Hepatocyte (in vitro differentiated cells): ENCODE results near the gene HILPDA. TPM values are rescaled to one million over a fixed set of nuclear protein-coding genes. Genes with fewer than 3 reads are reported as not detected.

Experiments used
- DNase-seq: peaks from one replicate; pipeline ENCODE4 v3.0.0-alpha.2; 2016; ENCODE audit warnings: low spot score
- H2AFZ ChIP-seq: fragments of 200-600 bp; sonication (generic); 2 replicates; pipeline ENCODE4 v1.6.0; 2016; ENCODE audit warnings: antibody characterized with exemption, mild to moderate bottlenecking
- H3K27ac ChIP-seq: fragments of 200-600 bp; sonication (generic); 2 replicates; pipeline ENCODE4 v1.5.1; 2016; ENCODE audit warnings: mild to moderate bottlenecking
- H3K27me3 ChIP-seq: fragments of 200-600 bp; sonication (generic); 2 replicates; pipeline ENCODE4 v1.6.1; 2016
- H3K36me3 ChIP-seq: fragments of 200-600 bp; sonication (generic); replicated peaks from 2 replicates; pipeline ENCODE4 v1.5.1; 2016; ENCODE audit warnings: low read depth; ENCODE audit not compliant: insufficient read depth
- H3K4me1 ChIP-seq: fragments of 200-600 bp; sonication (generic); 2 replicates; pipeline ENCODE4 v1.5.1; 2016; ENCODE audit warnings: mild to moderate bottlenecking, moderate library complexity; ENCODE audit not compliant: insufficient read depth
- H3K4me2 ChIP-seq: fragments of 200-600 bp; sonication (generic); 2 replicates; pipeline ENCODE4 v1.6.0; 2016
- H3K4me3 ChIP-seq: fragments of 200-600 bp; sonication (generic); 2 replicates; pipeline ENCODE4 v1.5.1; 2016; ENCODE audit warnings: mild to moderate bottlenecking
- H3K79me2 ChIP-seq: fragments of 200-600 bp; sonication (generic); 2 replicates; pipeline ENCODE4 v1.6.0; 2017; ENCODE audit warnings: mild to moderate bottlenecking
- H3K9me2 ChIP-seq: fragments of 200-600 bp; sonication (generic); replicated peaks from 2 replicates; pipeline ENCODE4 v1.6.0; 2017; ENCODE audit warnings: mild to moderate bottlenecking; ENCODE audit not compliant: insufficient read depth
- H3K9me3 ChIP-seq: fragments of 200-600 bp; sonication (generic); 2 replicates; pipeline ENCODE4 v1.5.1; 2016; ENCODE audit warnings: low read depth, mild to moderate bottlenecking
- H4K20me1 ChIP-seq: fragments of 200-600 bp; sonication (generic); 2 replicates; pipeline ENCODE4 v1.6.0; 2016; ENCODE audit warnings: mild to moderate bottlenecking; ENCODE audit not compliant: insufficient read depth, poor library complexity, severe bottlenecking
- EZH2 ChIP-seq: fragments of 200-600 bp; sonication (generic); IDR thresholded peaks from 2 replicates; pipeline ENCODE4 v1.6.1; 2016; ENCODE audit warnings: antibody characterized with exemption, mild to moderate bottlenecking, borderline replicate concordance
- EZH2phosphoT487 ChIP-seq: fragments of 200-600 bp; sonication (generic); IDR thresholded peaks from one replicate; pipeline ENCODE4 v1.6.1; 2018; ENCODE audit warnings: antibody characterized with exemption, mild to moderate bottlenecking, low read depth, moderate library complexity; ENCODE audit not compliant: unreplicated experiment, severe bottlenecking
- WGBS: methylation state at CpG from one replicate; pipeline ENCODE4 v1.1.6; 2016; ENCODE audit warnings: low lambda C conversion rate; ENCODE audit errors: missing lambda C conversion rate; 5-methylcytosine and 5-hydroxymethylcytosine counted together
- polyA plus RNA-seq: library from polyadenylated mRNA; unstranded; fragments of >200 nt; fragmentation: Nextera tagmentation; extraction: Ambion mirVana; gene quantifications from 2 replicates; pipeline ENCODE4 v1.2.1, GENCODE V29; 2016
- total RNA-seq: library from RNA; depleted of rRNA; stranded (reverse); fragments of >200 nt; gene quantifications from 2 replicates; pipeline ENCODE4 v1.2.3, GENCODE V29; 2014
- TF ChIP-seq, protein P1 (sequence below): fragments of 200-600 bp; sonication (generic); IDR thresholded peaks from 2 replicates; pipeline ENCODE4 v1.5.1; 2016; ENCODE audit warnings: antibody characterized with exemption, mild to moderate bottlenecking; ENCODE audit not compliant: poor library complexity

HILPDA gene
- total and polyA plus RNA-seq, 2 experiments from 2014 or later, result 18.0 to 44.2 TPM

DNA sequence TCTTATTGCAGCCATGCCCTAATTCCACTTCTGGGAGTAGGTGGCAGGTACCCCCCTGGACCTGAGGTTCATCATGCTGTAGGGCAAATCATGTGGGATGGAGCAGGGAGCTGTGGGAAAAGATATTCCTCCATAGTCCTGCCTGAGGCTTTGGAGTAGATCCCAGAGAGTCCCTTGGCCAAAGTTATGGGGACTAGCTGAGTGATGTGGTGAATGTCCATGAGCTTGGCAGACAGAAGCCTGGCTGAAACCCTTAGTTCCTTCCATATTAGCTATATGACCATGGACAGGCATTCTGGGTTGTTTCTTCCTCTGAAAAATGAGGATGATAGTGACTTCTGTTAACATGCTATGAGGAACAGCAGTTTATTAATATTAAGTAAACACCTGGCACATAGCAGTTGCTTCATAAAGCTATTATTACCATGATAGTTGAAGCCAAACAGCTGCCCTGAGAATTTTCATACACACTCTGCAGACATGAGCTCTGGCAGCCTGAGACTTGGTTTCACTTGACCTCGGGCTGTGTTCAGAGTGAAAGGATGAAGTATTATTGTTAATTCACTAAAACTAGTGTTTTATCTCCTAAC is 30.9 kb upstream of the HILPDA start:
- Histone ChIP-seq H3K4me2 (no peak overlapping the region), H3K79me2 (no peaks in the 10 kb centered on the region), H3K9me3 (no peaks in the 10 kb centered on the region), H2AFZ (no peak overlapping the region), H3K4me3 (no peak overlapping the region), H3K4me1 (peaks cover 4% of the 10 kb centered on the region), H3K27me3 (no peaks in the 10 kb centered on the region), H3K27ac (no peak overlapping the region), H3K36me3 (no peaks in the 10 kb centered on the region), H4K20me1 (no peaks in the 10 kb centered on the region), H3K9me2 (no peaks in the 10 kb centered on the region)
- DNase-seq, result no peak
- WGBS, result 80% methylated on average over 1 of the region's 1 CpG
- TF ChIP-seq EZH2 (no peak), EZH2phosphoT487 (no peak)
- TF ChIP-seq, protein P1, sequence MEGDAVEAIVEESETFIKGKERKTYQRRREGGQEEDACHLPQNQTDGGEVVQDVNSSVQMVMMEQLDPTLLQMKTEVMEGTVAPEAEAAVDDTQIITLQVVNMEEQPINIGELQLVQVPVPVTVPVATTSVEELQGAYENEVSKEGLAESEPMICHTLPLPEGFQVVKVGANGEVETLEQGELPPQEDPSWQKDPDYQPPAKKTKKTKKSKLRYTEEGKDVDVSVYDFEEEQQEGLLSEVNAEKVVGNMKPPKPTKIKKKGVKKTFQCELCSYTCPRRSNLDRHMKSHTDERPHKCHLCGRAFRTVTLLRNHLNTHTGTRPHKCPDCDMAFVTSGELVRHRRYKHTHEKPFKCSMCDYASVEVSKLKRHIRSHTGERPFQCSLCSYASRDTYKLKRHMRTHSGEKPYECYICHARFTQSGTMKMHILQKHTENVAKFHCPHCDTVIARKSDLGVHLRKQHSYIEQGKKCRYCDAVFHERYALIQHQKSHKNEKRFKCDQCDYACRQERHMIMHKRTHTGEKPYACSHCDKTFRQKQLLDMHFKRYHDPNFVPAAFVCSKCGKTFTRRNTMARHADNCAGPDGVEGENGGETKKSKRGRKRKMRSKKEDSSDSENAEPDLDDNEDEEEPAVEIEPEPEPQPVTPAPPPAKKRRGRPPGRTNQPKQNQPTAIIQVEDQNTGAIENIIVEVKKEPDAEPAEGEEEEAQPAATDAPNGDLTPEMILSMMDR, result no peak

DNA sequence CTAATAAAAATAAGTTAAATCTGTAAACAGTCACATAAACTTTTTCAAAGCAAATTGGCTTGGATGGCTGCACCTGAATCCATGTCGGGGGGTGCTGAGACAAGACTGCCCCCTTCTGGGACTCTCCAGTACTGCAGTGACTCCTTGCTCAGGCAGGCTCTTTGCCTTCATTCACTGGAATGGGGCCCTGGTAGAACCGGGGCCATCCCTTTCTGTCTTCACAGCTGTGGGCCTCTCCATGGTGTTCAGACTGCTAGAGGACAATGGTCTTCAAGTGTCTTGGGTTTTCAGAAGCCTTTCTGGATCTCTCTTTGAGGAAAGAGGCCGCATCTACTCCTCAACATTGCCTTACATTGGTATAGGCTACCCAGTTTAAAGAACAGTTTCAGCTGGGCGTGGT is 29.8 kb upstream of the HILPDA start:
- Histone ChIP-seq H3K27me3 (no peaks in the 10 kb centered on the region), H3K9me2 (no peaks in the 10 kb centered on the region), H2AFZ (no peak overlapping the region), H3K27ac (no peak overlapping the region), H3K4me3 (no peak overlapping the region), H3K36me3 (no peaks in the 10 kb centered on the region), H4K20me1 (no peaks in the 10 kb centered on the region), H3K9me3 (no peaks in the 10 kb centered on the region), H3K4me1 (peaks cover 3% of the 10 kb centered on the region), H3K4me2 (no peak overlapping the region), H3K79me2 (no peaks in the 10 kb centered on the region)
- 31% methylated on average over 4 of the region's 4 CpGs for WGBS
- DNase-seq, result peak; percentile 74
- TF ChIP-seq EZH2phosphoT487, result no peak
- TF ChIP-seq, protein P1, result peak; percentile 83
- TF ChIP-seq EZH2, result no peak

DNA sequence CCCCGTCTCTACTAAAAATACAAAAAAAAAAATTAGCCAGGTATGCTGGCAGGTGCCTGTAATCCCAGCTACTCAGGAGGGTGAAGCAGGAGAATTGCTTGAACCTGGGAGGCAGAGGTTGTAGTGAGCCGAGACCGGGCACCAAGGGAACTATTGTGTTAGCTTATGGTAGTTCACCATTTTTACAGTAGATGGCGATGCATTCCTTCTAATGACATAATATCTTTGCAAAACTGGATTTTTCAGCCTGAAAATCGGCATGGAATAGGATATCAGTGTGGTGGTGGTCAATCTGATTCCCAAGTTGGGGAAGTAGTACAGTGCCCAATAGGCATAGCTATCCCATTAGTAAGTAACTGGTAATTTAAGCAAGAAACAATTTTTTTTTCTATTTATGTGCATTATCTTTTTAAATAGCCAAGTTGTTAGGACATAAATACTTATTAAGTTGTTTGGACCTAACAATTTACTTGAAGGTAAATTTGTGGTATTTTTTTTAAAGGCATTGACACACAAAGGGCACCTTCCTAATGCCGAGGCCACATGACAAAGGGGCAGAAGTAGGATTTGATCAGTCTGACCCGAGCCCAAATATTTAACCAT is 28.3 kb upstream of the HILPDA start:
- Histone ChIP-seq H3K4me3 (no peak overlapping the region), H3K27me3 (no peaks in the 10 kb centered on the region), H3K4me1 (peaks cover 4% of the 10 kb centered on the region), H3K79me2 (no peaks in the 10 kb centered on the region), H3K27ac (no peak overlapping the region), H4K20me1 (no peaks in the 10 kb centered on the region), H2AFZ (no peak overlapping the region), H3K36me3 (no peaks in the 10 kb centered on the region), H3K9me2 (no peaks in the 10 kb centered on the region), H3K4me2 (no peak overlapping the region), H3K9me3 (no peaks in the 10 kb centered on the region)
- DNase-seq, result peak; percentile 79
- TF ChIP-seq, protein P1, result peak; percentile 87
- TF ChIP-seq EZH2phosphoT487 (no peak), EZH2 (no peak)
- WGBS, result 17% methylated on average over 7 of the region's 7 CpGs
